HL-60 (cell line): Measurements from ENCODE around the gene GUCA1C.

ENCODE experiments used
- DNase-seq, 2 experiments: peaks; one replicate each; pipeline ENCODE4 v3.0.0-alpha.2; 2010 to 2020; ENCODE audit warnings: low read depth in 1 of 2, low spot score in 1 of 2
- H3K27ac ChIP-seq: fragments of 250-450 bp; sonication (Bioruptor Pico); replicated peaks from 2 replicates; pipeline ENCODE4 v1.5.1; 2020; ENCODE audit warnings: mild to moderate bottlenecking, moderate library complexity
- H3K27me3 ChIP-seq: fragments of 250-450 bp; sonication (Bioruptor Pico); 2 replicates; pipeline ENCODE4 v1.5.1; 2021; ENCODE audit warnings: mild to moderate bottlenecking, moderate library complexity; ENCODE audit not compliant: insufficient read depth, poor library complexity, severe bottlenecking
- H3K4me3 ChIP-seq: replicated peaks from 2 replicates; pipeline ENCODE4 v1.5.1; 2011; ENCODE audit warnings: mild to moderate bottlenecking, control low read depth, low read length; ENCODE audit not compliant: insufficient read depth
- GABPA ChIP-seq: IDR thresholded peaks from 2 replicates; pipeline ENCODE4 v1.6.1; 2012; ENCODE audit warnings: low read depth
- POLR2AphosphoS5 ChIP-seq: IDR thresholded peaks from 2 replicates; pipeline ENCODE4 v1.6.1; 2012; ENCODE audit warnings: low read depth
- SPI1 ChIP-seq: IDR thresholded peaks from 2 replicates; pipeline ENCODE4 v1.6.1; 2012; ENCODE audit warnings: low read depth, mild to moderate bottlenecking, borderline replicate concordance
- TF ChIP-seq, protein P1 (sequence below): IDR thresholded peaks from 2 replicates; pipeline ENCODE4 v1.6.1; 2012; ENCODE audit warnings: low read depth; ENCODE audit not compliant: insufficient replicate concordance
- TF ChIP-seq, protein P2 (sequence below): IDR thresholded peaks from one replicate; pipeline ENCODE4 v1.5.1; 2011; ENCODE audit warnings: low read length, control low read depth, inconsistent platforms; ENCODE audit not compliant: insufficient read depth

Gene GUCA1C

DNA sequence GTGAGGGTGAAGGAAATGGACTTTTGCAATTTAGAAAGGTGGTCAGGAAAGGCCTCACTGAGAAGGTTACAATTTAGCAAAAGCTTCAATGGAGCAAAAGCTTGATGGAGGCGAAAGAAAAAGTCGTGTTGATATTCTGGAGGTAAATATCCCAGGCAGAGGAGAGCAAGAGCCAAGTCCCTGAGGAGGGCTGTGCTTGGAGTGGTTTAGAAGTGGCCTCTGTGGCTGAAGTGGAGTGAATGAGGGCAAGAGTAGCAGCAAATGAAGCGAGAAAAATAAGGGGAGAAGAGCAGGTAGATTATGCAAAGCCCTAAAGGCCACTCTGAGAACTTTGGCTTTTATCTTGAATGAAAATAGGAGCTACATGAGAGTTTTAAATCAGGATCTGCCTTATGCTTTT is 54.1 kb downstream of the GUCA1C start:
- Histone ChIP-seq H3K27ac (no peak overlapping the region), H3K27me3 (no peaks in the 10 kb centered on the region), H3K4me3 (no peak overlapping the region)
- TF ChIP-seq SPI1 (no peak), POLR2AphosphoS5 (no peak), GABPA (no peak)
- TF ChIP-seq, protein P1, sequence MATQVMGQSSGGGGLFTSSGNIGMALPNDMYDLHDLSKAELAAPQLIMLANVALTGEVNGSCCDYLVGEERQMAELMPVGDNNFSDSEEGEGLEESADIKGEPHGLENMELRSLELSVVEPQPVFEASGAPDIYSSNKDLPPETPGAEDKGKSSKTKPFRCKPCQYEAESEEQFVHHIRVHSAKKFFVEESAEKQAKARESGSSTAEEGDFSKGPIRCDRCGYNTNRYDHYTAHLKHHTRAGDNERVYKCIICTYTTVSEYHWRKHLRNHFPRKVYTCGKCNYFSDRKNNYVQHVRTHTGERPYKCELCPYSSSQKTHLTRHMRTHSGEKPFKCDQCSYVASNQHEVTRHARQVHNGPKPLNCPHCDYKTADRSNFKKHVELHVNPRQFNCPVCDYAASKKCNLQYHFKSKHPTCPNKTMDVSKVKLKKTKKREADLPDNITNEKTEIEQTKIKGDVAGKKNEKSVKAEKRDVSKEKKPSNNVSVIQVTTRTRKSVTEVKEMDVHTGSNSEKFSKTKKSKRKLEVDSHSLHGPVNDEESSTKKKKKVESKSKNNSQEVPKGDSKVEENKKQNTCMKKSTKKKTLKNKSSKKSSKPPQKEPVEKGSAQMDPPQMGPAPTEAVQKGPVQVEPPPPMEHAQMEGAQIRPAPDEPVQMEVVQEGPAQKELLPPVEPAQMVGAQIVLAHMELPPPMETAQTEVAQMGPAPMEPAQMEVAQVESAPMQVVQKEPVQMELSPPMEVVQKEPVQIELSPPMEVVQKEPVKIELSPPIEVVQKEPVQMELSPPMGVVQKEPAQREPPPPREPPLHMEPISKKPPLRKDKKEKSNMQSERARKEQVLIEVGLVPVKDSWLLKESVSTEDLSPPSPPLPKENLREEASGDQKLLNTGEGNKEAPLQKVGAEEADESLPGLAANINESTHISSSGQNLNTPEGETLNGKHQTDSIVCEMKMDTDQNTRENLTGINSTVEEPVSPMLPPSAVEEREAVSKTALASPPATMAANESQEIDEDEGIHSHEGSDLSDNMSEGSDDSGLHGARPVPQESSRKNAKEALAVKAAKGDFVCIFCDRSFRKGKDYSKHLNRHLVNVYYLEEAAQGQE: no peak
- TF ChIP-seq, protein P2, sequence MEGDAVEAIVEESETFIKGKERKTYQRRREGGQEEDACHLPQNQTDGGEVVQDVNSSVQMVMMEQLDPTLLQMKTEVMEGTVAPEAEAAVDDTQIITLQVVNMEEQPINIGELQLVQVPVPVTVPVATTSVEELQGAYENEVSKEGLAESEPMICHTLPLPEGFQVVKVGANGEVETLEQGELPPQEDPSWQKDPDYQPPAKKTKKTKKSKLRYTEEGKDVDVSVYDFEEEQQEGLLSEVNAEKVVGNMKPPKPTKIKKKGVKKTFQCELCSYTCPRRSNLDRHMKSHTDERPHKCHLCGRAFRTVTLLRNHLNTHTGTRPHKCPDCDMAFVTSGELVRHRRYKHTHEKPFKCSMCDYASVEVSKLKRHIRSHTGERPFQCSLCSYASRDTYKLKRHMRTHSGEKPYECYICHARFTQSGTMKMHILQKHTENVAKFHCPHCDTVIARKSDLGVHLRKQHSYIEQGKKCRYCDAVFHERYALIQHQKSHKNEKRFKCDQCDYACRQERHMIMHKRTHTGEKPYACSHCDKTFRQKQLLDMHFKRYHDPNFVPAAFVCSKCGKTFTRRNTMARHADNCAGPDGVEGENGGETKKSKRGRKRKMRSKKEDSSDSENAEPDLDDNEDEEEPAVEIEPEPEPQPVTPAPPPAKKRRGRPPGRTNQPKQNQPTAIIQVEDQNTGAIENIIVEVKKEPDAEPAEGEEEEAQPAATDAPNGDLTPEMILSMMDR: no peak
- no peak for DNase-seq

DNA sequence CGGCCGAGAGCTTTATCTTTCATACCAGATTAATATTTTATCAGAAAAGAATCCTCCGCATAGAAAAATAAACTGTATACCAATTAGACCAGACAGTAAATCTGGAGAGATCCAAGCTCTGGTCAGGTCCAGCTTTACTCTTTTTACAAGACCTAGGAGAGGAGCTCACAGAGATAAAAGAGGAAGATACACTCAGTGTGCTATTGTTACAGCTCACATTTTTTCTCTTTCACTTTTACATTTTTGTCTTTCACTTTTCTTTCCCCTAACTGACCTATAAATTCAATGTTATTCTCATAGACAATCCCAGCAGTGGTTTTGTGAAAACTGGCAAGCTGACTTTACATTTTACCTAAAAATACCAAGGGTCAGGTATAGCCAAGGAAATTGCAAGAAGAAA is 55.8 kb downstream of the GUCA1C start:
- no peak for DNase-seq
- TF ChIP-seq POLR2AphosphoS5: no peak
- TF ChIP-seq, protein P2: no peak
- no peak for TF ChIP-seq SPI1
- TF ChIP-seq GABPA: no peak
- TF ChIP-seq, protein P1: no peak
- Histone ChIP-seq H3K4me3 (no peak overlapping the region), H3K27me3 (no peaks in the 10 kb centered on the region), H3K27ac (no peak overlapping the region)

DNA sequence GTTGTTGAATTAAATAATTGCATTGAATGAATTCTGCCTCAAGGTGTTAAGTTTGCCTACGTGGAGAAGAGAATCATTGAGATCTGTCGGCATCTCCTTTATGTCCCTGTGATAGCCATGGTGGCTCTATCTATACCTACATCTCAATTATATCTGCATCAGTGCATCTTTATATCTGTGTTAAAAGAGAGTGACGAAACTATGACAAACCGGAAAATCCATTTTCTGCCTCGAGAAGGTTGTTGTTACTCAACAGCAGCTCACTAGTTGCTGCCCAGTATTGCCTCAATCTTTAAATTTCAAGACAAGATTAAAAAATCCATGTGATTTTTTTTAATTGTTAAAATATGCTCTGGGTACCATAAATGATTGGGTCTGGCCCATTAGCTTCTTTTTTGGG is 58.7 kb downstream of the GUCA1C start:
- no peak for DNase-seq
- TF ChIP-seq, protein P2: no peak
- no peak for TF ChIP-seq GABPA
- no peak for TF ChIP-seq SPI1
- TF ChIP-seq POLR2AphosphoS5: no peak
- TF ChIP-seq, protein P1: no peak
- H3K27ac ChIP-seq: no peak overlapping the region
- no peaks in the 10 kb centered on the region for H3K27me3 ChIP-seq
- no peak overlapping the region for H3K4me3 ChIP-seq
